GM19467 (cell line): ENCODE data around the gene PITRM1.
A peak's percentile ranks its signal among the peaks of the same experiment; 100 is the strongest.
"Not testable (repeated sequence)": the region's sequence is repeated elsewhere in the genome, so short reads cannot be mapped to it uniquely, and the experiment has no call there.

Experiments
- ATAC-seq: cut with Tn5 transposase; IDR thresholded peaks from one replicate; pipeline ENCODE4 v1.9.1; 2021; ENCODE audit warnings: mild to moderate bottlenecking, moderate library complexity; ENCODE audit not compliant: unreplicated experiment

Gene PITRM1, protein sequence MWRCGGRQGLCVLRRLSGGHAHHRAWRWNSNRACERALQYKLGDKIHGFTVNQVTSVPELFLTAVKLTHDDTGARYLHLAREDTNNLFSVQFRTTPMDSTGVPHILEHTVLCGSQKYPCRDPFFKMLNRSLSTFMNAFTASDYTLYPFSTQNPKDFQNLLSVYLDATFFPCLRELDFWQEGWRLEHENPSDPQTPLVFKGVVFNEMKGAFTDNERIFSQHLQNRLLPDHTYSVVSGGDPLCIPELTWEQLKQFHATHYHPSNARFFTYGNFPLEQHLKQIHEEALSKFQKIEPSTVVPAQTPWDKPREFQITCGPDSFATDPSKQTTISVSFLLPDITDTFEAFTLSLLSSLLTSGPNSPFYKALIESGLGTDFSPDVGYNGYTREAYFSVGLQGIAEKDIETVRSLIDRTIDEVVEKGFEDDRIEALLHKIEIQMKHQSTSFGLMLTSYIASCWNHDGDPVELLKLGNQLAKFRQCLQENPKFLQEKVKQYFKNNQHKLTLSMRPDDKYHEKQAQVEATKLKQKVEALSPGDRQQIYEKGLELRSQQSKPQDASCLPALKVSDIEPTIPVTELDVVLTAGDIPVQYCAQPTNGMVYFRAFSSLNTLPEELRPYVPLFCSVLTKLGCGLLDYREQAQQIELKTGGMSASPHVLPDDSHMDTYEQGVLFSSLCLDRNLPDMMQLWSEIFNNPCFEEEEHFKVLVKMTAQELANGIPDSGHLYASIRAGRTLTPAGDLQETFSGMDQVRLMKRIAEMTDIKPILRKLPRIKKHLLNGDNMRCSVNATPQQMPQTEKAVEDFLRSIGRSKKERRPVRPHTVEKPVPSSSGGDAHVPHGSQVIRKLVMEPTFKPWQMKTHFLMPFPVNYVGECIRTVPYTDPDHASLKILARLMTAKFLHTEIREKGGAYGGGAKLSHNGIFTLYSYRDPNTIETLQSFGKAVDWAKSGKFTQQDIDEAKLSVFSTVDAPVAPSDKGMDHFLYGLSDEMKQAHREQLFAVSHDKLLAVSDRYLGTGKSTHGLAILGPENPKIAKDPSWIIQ

GRCh38 chr10:3172446-3173170, at the start of gene PITRM1:
PITRM1 (minus strand) TSS chr10:3172782; CDS start chr10:3172772, 10 bp downstream.
- peak; percentile 98 for ATAC-seq

DNA sequence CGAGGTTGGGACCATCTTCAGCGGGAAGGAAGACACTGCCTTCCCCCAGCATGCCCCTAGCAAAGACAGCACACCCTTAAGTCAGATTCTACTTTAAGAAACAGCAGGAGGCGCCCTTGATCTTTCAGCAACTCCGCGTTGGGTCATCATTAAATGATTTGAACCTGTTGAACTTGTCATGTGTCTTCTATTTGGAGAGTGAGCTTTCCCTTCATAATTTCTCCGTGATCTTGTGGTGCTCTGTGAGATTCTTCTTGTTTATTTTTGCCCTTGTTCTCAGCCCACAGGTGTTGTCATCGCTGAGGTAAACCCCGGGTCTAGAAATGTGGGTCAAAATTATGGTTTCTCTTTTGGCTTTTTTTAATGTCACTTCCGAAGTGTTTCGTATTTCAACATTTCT, 49.5 kb upstream of the PITRM1 start:
- no peak for ATAC-seq

DNA sequence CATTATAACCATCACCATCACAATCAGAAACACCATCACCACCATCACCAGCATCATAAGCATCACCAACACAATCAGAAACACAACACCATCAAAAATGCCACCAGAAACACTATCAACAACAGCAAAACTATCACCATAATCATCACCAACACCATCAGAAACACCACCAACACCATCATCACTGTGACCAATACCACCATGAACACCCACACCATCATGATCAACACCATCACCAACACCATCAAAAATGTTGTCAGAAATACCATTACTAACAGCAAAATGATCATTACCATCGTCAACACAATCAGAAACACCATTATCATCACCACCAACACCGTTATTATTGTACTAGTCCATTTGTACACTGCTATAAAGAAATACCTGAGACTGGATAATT, 49.0 kb upstream of the PITRM1 start:
- ATAC-seq, result not testable (repeated sequence)

GRCh38 chr10:3220853-3221252, 48.3 kb upstream of the PITRM1 start:
- ATAC-seq, result no peak

DNA sequence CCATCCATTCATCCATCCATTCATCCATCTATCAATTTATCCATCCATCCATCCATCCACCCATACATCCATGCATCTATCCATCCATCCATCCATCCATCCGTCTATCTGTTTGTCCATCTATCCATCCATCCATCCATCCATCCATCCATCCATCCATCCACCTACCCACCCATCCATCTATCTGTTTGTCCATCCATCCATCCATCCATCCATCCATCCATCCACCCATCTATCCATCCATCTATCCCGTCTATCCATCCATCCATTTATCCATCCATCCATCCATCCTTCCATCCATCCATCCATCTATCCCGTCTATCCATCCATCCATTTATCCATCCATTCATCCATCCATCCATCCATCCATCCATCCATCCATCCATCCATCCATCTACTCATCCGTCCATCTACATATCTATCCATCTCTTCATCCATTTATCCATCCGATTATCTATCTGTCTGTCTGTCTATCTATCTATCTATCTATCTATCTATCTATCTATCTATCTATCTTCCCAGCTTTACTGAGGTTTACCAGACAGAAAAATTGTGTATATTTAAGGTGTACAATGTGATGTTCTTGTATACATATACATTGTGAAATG, 46.5 kb upstream of the PITRM1 start:
- ATAC-seq, result not testable (repeated sequence)

DNA sequence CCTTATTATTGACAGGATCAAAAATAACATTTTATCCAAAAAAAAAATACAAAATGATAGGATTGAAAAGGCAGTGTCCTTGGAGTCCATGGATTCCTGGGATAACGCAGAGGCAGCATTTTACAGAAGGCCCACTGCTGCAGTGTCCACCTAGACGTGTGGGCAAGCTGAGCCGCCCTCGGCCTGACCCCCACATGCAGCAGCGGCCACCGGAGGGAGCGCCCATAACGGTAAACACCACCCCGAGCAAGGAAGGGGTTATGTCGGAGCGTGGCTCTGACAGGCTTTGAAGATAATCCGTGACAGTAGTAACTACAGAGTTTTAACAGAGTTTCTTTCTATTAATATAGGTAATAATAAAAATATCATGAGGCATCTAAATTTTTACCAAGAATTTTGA, 45.3 kb upstream of the PITRM1 start:
- no peak for ATAC-seq

GRCh38 chr10:3217301-3217700, 44.7 kb upstream of the PITRM1 start:
- no peak for ATAC-seq

DNA sequence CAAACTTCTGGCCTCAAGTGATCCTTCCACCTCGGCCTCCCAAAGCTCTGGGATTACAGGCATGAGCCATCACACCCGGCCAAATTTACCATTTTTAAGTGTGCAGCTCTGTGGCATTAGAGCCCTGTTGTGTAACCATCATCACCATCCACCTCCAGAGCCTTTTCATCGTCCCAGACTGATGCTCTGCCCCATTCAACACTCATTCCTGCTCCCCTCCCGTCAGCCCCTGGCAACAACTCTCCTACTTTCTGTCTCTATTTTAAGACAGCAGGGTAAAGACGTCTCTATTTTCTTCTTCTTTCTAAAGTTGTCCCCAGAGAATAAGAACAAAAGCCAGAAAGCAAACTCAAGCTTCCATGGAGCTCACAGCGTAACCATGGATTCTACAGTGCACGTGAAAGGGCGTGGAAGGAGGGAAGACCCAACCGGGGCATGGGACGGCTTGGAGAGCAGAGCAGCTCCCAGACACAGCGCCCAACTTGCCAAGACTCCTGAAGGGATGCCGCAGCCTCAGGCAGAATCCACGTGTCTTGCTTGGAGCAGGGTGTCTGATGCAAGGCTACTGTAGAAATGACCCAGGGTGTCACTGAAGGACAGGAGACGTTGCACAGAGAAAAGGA, 42.7 kb upstream of the PITRM1 start:
- no peak for ATAC-seq

DNA sequence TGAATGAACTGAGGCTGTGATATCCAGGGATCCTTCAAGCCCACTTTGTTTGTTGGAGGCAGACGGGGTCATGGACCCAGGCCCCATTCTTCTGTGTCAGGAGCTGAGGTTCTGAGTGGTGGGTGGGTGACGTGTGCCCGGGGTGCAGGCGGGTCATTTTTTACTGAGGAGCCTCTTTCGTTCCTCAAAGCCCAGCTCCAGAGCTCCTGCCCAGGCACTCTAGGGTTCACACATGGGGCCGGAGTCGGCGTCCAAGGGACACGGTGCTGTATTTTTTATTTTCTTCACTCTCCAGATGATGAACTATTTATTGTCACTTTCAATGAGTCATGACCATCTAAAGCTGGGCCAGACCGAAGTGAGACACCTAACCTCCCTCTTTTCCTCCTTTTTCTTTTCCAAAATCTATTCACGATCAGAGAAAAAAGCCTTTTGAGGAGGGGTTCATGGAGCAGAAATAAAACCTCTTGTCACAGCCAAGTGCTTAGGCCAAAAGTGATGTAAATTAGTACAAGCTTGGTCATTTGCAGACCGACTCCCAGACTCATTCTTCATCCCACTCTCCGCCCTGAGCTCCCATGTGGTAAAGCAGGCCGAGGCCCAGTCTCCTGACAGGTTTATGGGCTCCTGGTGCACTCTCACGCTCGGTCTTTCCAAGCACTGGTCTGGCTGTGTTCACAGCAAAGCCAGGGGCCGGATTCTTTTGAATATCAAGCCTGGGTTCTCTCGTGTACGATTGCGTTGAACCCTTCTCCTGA, 41.4 kb upstream of the PITRM1 start:
- no peak for ATAC-seq

GRCh38 chr10:3213208-3213607, 40.6 kb upstream of the PITRM1 start:
- no peak for ATAC-seq

- ATAC-seq, result no peak
Measured at GRCh38 chr10:3210251-3210877, 37.8 kb upstream of the PITRM1 start.

DNA sequence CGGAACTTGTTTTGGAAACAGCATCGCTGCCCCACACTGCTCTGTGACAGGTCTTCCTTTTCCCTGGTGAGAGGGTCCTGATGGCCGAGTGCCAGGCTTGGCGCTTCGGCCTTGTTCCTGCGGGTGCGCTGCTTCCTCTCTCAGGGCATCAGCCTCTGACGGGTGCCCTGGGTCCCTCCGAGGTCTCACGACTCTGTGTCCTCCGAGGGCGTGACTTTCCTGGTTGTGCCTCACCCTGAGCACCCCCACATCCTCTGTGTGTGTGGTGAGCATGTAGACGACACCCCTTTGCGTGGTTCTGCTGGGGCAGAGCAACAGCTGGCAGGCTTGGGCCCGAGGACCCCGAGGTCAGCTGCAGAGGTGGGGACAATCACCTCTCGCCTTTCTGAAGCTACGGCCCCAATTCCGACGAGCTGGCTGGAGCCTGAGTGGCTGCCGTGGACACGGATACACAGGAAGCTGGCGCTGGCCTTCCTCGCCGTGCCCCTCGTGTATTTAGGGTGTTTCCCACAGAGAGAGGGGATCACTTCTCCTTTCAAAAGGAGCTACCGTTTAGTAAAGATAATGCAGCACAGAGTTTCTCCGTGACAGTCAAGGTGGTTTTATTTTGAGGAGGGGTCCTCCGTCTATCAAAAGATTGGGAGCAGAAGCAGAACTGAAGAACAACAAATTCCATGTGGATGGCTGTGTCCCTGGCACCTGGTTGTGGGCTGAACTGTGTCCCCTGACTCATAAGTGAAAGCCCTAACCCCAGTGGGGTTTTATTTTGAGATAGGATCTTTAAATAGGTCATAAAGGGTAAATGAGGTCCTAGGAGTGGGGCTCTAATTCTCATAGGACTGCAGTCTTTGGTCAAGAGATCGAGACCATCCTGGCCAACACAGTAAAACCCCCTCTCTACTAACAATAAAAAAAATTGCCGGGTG, 36.2 kb upstream of the PITRM1 start:
- ATAC-seq, result no peak

DNA sequence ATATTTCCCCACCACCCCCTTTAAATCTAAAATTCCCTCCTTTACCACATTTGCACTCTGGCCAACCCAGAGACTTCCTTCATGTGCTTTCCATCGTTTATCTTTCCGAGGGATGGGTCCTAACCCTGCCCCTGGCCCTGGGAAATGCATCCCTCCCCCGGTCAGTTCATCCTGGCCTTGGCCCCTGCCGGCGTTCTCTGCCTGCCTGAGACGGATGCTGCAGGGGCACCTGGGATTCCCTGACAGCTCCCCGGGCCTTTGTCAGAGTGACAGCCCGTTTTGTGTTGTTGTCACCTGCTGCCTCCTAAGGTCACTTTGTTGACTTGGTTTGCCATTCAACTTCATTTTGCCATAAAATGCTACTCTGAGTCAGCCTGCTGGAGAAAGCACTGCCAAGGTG, 34.8 kb upstream of the PITRM1 start:
- ATAC-seq, result no peak

DNA sequence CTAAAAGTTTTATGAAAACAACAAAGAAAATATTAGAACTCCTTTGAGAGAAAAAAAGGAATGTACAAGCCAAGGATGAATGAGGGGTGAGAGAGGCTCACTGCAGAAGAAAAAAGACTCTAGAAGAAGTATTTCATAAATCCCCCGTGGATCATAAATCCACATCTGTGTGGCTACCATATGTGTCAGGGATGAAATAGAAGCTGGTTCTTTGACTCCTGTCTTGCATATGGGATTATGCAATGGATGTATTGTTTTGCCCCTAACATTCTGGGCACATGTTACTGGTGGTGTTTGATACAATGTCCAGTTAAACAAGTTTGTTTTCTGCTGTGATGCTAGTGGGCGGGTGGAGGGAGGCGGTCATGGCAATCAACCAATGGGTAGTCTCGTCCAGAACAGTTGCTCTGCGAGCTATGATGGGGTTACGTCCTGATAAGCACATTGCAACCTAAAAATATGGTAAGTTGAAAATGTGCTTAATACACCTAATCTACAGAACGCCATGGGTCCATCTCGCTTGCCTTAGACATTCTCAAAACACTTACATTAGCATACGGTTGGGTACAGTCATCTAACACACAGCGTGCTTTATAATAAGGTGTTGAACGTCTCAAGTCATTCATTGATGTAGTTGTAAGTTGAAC, 34.1 kb upstream of the PITRM1 start:
- no peak for ATAC-seq

GRCh38 chr10:3203972-3204371, 31.4 kb upstream of the PITRM1 start:
- ATAC-seq, result no peak

DNA sequence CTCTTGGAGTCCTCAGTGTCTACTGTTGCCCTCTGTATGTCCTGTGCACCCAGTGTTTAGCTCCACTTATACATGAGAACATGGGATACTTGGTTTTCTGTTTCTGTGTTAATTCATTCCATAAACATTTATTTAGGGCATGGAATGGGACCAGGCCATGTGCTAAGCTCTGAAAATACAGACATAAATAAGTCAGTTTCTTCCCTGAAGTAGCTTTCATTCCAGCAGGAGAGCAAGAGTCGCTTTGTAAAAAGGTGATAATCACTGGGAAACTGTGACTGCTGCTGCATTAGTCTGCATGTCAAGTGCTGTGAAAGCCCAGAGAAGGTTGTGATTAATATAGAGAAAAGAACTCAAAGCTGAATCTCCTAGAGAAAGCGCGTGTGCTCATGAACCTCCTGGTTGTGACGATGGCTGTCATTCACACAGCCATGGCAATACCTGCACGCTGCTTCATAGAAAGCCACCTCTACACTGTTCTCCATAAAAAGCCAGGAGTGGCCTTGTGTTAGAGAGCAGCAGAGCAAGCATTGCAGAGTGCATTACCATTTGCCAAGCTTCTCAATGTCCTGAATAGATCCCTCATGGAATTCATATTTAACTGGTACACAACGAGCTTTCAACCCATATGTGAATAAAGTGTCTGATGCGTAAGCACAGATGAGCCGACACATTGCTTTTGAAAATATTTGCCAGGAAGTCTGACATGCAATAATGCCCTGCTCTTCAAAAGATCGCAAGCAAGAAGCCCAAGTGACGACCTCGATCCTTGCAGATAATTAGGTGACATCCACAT, 30.6 kb upstream of the PITRM1 start:
- no peak for ATAC-seq

GRCh38 chr10:3201796-3202195, 29.2 kb upstream of the PITRM1 start:
- no peak for ATAC-seq
